ENCODE data around the gene ZNF583. TPM values are rescaled to one million over a fixed set of nuclear protein-coding genes. Genes with fewer than 3 reads are reported as not detected.
A peak's percentile ranks its signal among the peaks of the same experiment; 100 is the strongest.

The ZNF583 gene
- total and polyA plus RNA-seq, 9 of the 15 experiments (the other 6 are each of a cell fraction or from before 2014, with no cell fraction given) = 0.92 to 6.7 (median 3.0) TPM

- TF ChIP-seq BCLAF1 (IDR thresholded peaks at IDR 0.05; ENCODE audit: borderline replicate concordance in 1 of 2, control insufficient read depth in 1 of 2, low read depth in 2 of 2, low read length in 1 of 2) = no peak
- TF ChIP-seq TEAD1 (CRISPR knock-in tag; IDR thresholded peaks at IDR 0.05) = 0 out of 4 replicates have a peak, but pooled peaks of 1 of the 2 experiments have one; percentile 20
- TF ChIP-seq ZFP1 (CRISPR knock-in tag; IDR thresholded peaks at IDR 0.05) = no peak
- no peak for TF ChIP-seq BACH1 (tag; IDR thresholded peaks at IDR 0.05)
- TF ChIP-seq NR2C2 (CRISPR knock-in tag; IDR thresholded peaks at IDR 0.05) = no peak; the same call in 1 of the 2 replicates
- TF ChIP-seq NR2C2 (tag; IDR thresholded peaks at IDR 0.05) = peak; percentile 73; the same call in 1 of the 2 replicates
- 0 out of 2 replicates have a peak, but pooled peaks have one; percentile 8 for TF ChIP-seq TEAD4 (IDR thresholded peaks at IDR 0.05; ENCODE audit: low read length)
- TF ChIP-seq TEAD4 (CRISPR knock-in tag; IDR thresholded peaks at IDR 0.05; ENCODE audit: borderline replicate concordance) = no peak
- peak; percentile 32; the same call in 1 of the 2 replicates for TF ChIP-seq CEBPG (CRISPR knock-in tag; IDR thresholded peaks at IDR 0.05)
- TF ChIP-seq CEBPG (tag; conservative IDR thresholded peaks at IDR 0.05 in 1 of 2, IDR thresholded peaks at IDR 0.05 in 1 of 2) = no peak
- TF ChIP-seq ELF4 (CRISPR knock-in tag; IDR thresholded peaks at IDR 0.05) = no peak
- peak; percentile 50; the same call in 1 of the 2 replicates for TF ChIP-seq TOE1 (IDR thresholded peaks at IDR 0.05; ENCODE audit: borderline replicate concordance)
- no peak for TF ChIP-seq TOE1 (CRISPR knock-in tag; IDR thresholded peaks at IDR 0.05; ENCODE audit: borderline replicate concordance, low read depth)
- TF ChIP-seq FOXK2 (conservative IDR thresholded peaks at IDR 0.05 in 1 of 2, IDR thresholded peaks at IDR 0.05 in 1 of 2; ENCODE audit: low read depth in 2 of 2) = peak; percentile 15 to 23; a peak in 1 of 4 replicates
- TF ChIP-seq BHLHE40 (IDR thresholded peaks at IDR 0.05; ENCODE audit: low read length) = peak; percentile 48
- TF ChIP-seq MYC (IDR thresholded peaks at IDR 0.05; ENCODE audit: low read depth, low read length) = peak; percentile 72
- TF ChIP-seq MYC (CRISPR knock-in tag; IDR thresholded peaks at IDR 0.05; ENCODE audit: borderline replicate concordance, low read depth) = no peak
- no peak for TF ChIP-seq GTF2E2 (tag; IDR thresholded peaks at IDR 0.05)
- TF ChIP-seq DMBX1 (CRISPR knock-in tag; IDR thresholded peaks at IDR 0.05; ENCODE audit: borderline replicate concordance) = peak; percentile 72; the same call in 1 of the 2 replicates
- peak; percentile 78 for TF ChIP-seq ZFX (CRISPR knock-in tag; IDR thresholded peaks at IDR 0.05)
- TF ChIP-seq MXI1 (IDR thresholded peaks at IDR 0.05; ENCODE audit: low read depth, low read length) = 0 out of 2 replicates have a peak, but pooled peaks have one; percentile 22
- TF ChIP-seq ELF1 (tag; IDR thresholded peaks at IDR 0.05) = peak; percentile 66
- TF ChIP-seq ESRRA (IDR thresholded peaks at IDR 0.05; ENCODE audit: borderline replicate concordance, low read depth) = peak; percentile 39; the same call in 1 of the 2 replicates
- TF ChIP-seq, protein P1, sequence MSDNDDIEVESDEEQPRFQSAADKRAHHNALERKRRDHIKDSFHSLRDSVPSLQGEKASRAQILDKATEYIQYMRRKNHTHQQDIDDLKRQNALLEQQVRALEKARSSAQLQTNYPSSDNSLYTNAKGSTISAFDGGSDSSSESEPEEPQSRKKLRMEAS (CRISPR knock-in tag; IDR thresholded peaks at IDR 0.05) = peak; percentile 37; the same call in 1 of the 2 replicates
- TF ChIP-seq ZNF175 (CRISPR knock-in tag; IDR thresholded peaks at IDR 0.05; ENCODE audit: low read depth) = 0 out of 2 replicates have a peak, but pooled peaks have one; percentile 72
Measured at GRCh38 chr19:56393119-56394012, 10.8 kb upstream of the ZNF583 start, which contains the start of gene ZNF582 (continued).
